ENCODE results near the gene INPP5K.

DNA sequence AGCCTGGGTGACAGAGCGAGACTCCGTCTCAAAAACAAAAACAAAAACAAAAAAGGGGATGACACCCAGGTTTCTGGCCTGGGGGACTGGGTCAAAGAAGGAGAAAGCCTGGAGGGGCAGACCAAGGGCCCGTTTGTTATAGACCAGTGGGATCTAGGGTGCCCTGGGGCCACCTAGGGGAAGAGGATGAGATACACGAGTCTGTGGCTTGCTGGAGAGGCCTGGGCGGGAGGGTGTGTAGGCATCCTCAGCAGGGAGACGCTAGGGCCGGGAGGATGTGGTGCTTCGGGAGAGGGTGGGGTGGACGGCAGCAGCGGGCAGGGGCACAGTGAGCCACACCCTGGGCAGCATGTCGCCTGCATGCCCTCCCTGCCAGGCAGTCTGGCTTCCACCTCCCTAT, 43.2 kb downstream of the INPP5K start:
- TF ChIP-seq, protein P1, sequence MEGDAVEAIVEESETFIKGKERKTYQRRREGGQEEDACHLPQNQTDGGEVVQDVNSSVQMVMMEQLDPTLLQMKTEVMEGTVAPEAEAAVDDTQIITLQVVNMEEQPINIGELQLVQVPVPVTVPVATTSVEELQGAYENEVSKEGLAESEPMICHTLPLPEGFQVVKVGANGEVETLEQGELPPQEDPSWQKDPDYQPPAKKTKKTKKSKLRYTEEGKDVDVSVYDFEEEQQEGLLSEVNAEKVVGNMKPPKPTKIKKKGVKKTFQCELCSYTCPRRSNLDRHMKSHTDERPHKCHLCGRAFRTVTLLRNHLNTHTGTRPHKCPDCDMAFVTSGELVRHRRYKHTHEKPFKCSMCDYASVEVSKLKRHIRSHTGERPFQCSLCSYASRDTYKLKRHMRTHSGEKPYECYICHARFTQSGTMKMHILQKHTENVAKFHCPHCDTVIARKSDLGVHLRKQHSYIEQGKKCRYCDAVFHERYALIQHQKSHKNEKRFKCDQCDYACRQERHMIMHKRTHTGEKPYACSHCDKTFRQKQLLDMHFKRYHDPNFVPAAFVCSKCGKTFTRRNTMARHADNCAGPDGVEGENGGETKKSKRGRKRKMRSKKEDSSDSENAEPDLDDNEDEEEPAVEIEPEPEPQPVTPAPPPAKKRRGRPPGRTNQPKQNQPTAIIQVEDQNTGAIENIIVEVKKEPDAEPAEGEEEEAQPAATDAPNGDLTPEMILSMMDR (IDR thresholded peaks at IDR 0.05): no peak
- no peak for TF ChIP-seq POLR2A (IDR thresholded peaks at IDR 0.05)
